Measurements from ENCODE around the gene ZBTB3.
"Not testable (repeated sequence)": the region's sequence is repeated elsewhere in the genome, so short reads cannot be mapped to it uniquely, and the experiment has no call there.

Gene ZBTB3

GRCh38 chr11:62771144-62772021 lies 17.4 kb upstream of the ZBTB3 start, which contains the start of gene TAF6L:
Gene TAF6L (plus strand): TSS chr11:62771396. CDS start chr11:62775784, 4,388 bp downstream.
- Histone ChIP-seq H2BK120ac (ENCODE audit: low read depth, low read length) (no peak within 1 kb of the TSS), H3K79me1 (ENCODE audit: low read depth, low read length) (peaks cover 1% of the 10 kb centered on the region), H2AFZ (ENCODE audit: low read length) (peak within 1 kb of the TSS; percentile 96), H2BK5ac (ENCODE audit: low read length) (peak within 1 kb of the TSS; percentile 90), H3K4me3 (ENCODE audit: low read length in 2 of 2) (peak within 1 kb of the TSS; percentile 78 to 88), H3K18ac (ENCODE audit: low read length) (peak within 1 kb of the TSS; percentile 97), H3K36me3 (replicated peaks in 1 of 2; ENCODE audit: control insufficient read depth in 2 of 2, insufficient read depth in 2 of 2, low read length in 2 of 2) (peaks cover 19 to 44% of the 10 kb centered on the region in 2 donors), H4K91ac (ENCODE audit: low read depth, low read length, poor library complexity) (no peak within 1 kb of the TSS), H3K9me3 (replicated peaks in 1 of 2; ENCODE audit: control insufficient read depth in 2 of 2, insufficient read depth in 1 of 2, low read depth in 1 of 2, low read length in 2 of 2) (no peaks in the 10 kb centered on the region), H3K14ac (ENCODE audit: low read length) (no peak within 1 kb of the TSS), H3K4ac (ENCODE audit: low read length) (peak within 1 kb of the TSS; percentile 47), H2AK5ac (ENCODE audit: low read depth, low read length) (peak within 1 kb of the TSS; percentile 20), H3K23ac (ENCODE audit: low read depth, low read length, poor library complexity) (peak within 1 kb of the TSS; percentile 81), H3K27ac (replicated peaks; ENCODE audit: low read length) (peak within 1 kb of the TSS; percentile 98), H3K27me3 (ENCODE audit: control insufficient read depth in 3 of 3, insufficient read depth in 3 of 3, low read depth in 1 of 3, low read length in 3 of 3) (no peaks in the 10 kb centered on the region), H4K8ac (ENCODE audit: low read depth, low read length) (peak within 1 kb of the TSS; percentile 98), H3K4me2 (ENCODE audit: insufficient read depth, low read length, poor library complexity, severe bottlenecking) (peak within 1 kb of the TSS; percentile 78), H3K9ac (ENCODE audit: low read depth, low read length, poor library complexity) (peak within 1 kb of the TSS; percentile 92), H2BK12ac (ENCODE audit: low read length) (no peak within 1 kb of the TSS), H3K4me1 (ENCODE audit: control insufficient read depth in 2 of 2, insufficient read depth in 1 of 2, low read depth in 1 of 2, low read length in 2 of 2) (peaks cover 10 to 19% of the 10 kb centered on the region in 2 donors), H2BK15ac (ENCODE audit: low read length) (peak within 1 kb of the TSS; percentile 77)
- WGBS, 2 donors (ENCODE audit: extremely low coverage in 2 of 2, insufficient read length in 2 of 2, insufficient replicate concordance in 1 of 2), result no CpG with 5 or more reads among the region's 60 CpGs
- DNase-seq (ENCODE audit: low spot score), result peak; percentile 94

- H3K36me3 ChIP-seq (replicated peaks in 1 of 2; ENCODE audit: control insufficient read depth in 2 of 2, insufficient read depth in 2 of 2, low read length in 2 of 2), result peaks cover 19 to 43% of the 10 kb centered on the region in 2 donors
- H3K14ac ChIP-seq (ENCODE audit: low read length), result no peak overlapping the region
- H2BK120ac ChIP-seq (ENCODE audit: low read depth, low read length), result no peak overlapping the region
- peak overlapping the region; percentile 25 to 88 for H3K4me3 ChIP-seq (ENCODE audit: low read length in 2 of 2)
- peak overlapping the region; percentile 20 for H2AK5ac ChIP-seq (ENCODE audit: low read depth, low read length)
- H4K8ac ChIP-seq (ENCODE audit: low read depth, low read length), result peak overlapping the region; percentile 98
- H3K18ac ChIP-seq (ENCODE audit: low read length), result peak overlapping the region; percentile 79
- H2BK5ac ChIP-seq (ENCODE audit: low read length), result no peak overlapping the region
- peaks cover 10 to 19% of the 10 kb centered on the region in 2 donors for H3K4me1 ChIP-seq (ENCODE audit: control insufficient read depth in 2 of 2, insufficient read depth in 1 of 2, low read depth in 1 of 2, low read length in 2 of 2)
- H3K23ac ChIP-seq (ENCODE audit: low read depth, low read length, poor library complexity), result peak overlapping the region; percentile 69
- H3K4me2 ChIP-seq (ENCODE audit: insufficient read depth, low read length, poor library complexity, severe bottlenecking), result peak overlapping the region; percentile 78
- no peaks in the 10 kb centered on the region for H3K9me3 ChIP-seq (replicated peaks in 1 of 2; ENCODE audit: control insufficient read depth in 2 of 2, insufficient read depth in 1 of 2, low read depth in 1 of 2, low read length in 2 of 2)
- H3K79me1 ChIP-seq (ENCODE audit: low read depth, low read length), result peaks cover 1% of the 10 kb centered on the region
- H3K27ac ChIP-seq (replicated peaks; ENCODE audit: low read length), result peak overlapping the region; percentile 98
- peak overlapping the region; percentile 77 for H2BK15ac ChIP-seq (ENCODE audit: low read length)
- H4K91ac ChIP-seq (ENCODE audit: low read depth, low read length, poor library complexity), result no peak overlapping the region
- no peak overlapping the region for H2BK12ac ChIP-seq (ENCODE audit: low read length)
- WGBS, 2 donors (ENCODE audit: extremely low coverage in 2 of 2, insufficient read length in 2 of 2, insufficient replicate concordance in 1 of 2), result no CpG with 5 or more reads among the region's 18 CpGs
- peak overlapping the region; percentile 96 for H2AFZ ChIP-seq (ENCODE audit: low read length)
- H3K9ac ChIP-seq (ENCODE audit: low read depth, low read length, poor library complexity), result peak overlapping the region; percentile 45
- H3K27me3 ChIP-seq (ENCODE audit: control insufficient read depth in 3 of 3, insufficient read depth in 3 of 3, low read depth in 1 of 3, low read length in 3 of 3), result no peaks in the 10 kb centered on the region
- no peak for DNase-seq (ENCODE audit: low spot score)
- peak overlapping the region; percentile 47 for H3K4ac ChIP-seq (ENCODE audit: low read length)
These were observed 16.8 kb upstream of the ZBTB3 start for GRCh38 chr11:62770778-62771143.

GRCh38 chr11:62760867-62761227 lies 6.9 kb upstream of the ZBTB3 start:
- not testable (repeated sequence) for H2BK12ac ChIP-seq (ENCODE audit: low read length); H3K4me2 ChIP-seq (ENCODE audit: insufficient read depth, low read length, poor library complexity, severe bottlenecking); H3K4me1 ChIP-seq (ENCODE audit: control insufficient read depth in 2 of 2, insufficient read depth in 1 of 2, low read depth in 1 of 2, low read length in 2 of 2); DNase-seq (ENCODE audit: low spot score); H3K79me1 ChIP-seq (ENCODE audit: low read depth, low read length); H4K8ac ChIP-seq (ENCODE audit: low read depth, low read length); H3K14ac ChIP-seq (ENCODE audit: low read length); H3K27ac ChIP-seq (replicated peaks; ENCODE audit: low read length); H3K18ac ChIP-seq (ENCODE audit: low read length); H2BK120ac ChIP-seq (ENCODE audit: low read depth, low read length); H3K4ac ChIP-seq (ENCODE audit: low read length); H3K9me3 ChIP-seq (replicated peaks in 1 of 2; ENCODE audit: control insufficient read depth in 2 of 2, insufficient read depth in 1 of 2, low read depth in 1 of 2, low read length in 2 of 2); H2BK15ac ChIP-seq (ENCODE audit: low read length); H3K23ac ChIP-seq (ENCODE audit: low read depth, low read length, poor library complexity); H3K27me3 ChIP-seq (ENCODE audit: control insufficient read depth in 3 of 3, insufficient read depth in 3 of 3, low read depth in 1 of 3, low read length in 3 of 3); H4K91ac ChIP-seq (ENCODE audit: low read depth, low read length, poor library complexity); H2BK5ac ChIP-seq (ENCODE audit: low read length); H3K9ac ChIP-seq (ENCODE audit: low read depth, low read length, poor library complexity); H2AK5ac ChIP-seq (ENCODE audit: low read depth, low read length)
- WGBS, 2 donors (ENCODE audit: extremely low coverage in 2 of 2, insufficient read length in 2 of 2, insufficient replicate concordance in 1 of 2), result no CpG with 5 or more reads among the region's 9 CpGs
- peak overlapping the region in 1 of 2 donors; percentile 85 for H3K4me3 ChIP-seq (ENCODE audit: low read length in 2 of 2)
- peak overlapping the region; percentile 69 for H2AFZ ChIP-seq (ENCODE audit: low read length)
- peaks cover 9 to 29% of the 10 kb centered on the region in 2 donors for H3K36me3 ChIP-seq (replicated peaks in 1 of 2; ENCODE audit: control insufficient read depth in 2 of 2, insufficient read depth in 2 of 2, low read length in 2 of 2)

All from neuronal stem cell (in vitro differentiated cells).